ENCODE measurements around the gene PIGW.

- no peak for TF ChIP-seq CTCF (IDR thresholded peaks at IDR 0.05)
- TF ChIP-seq ZBTB21 (CRISPR knock-in tag; IDR thresholded peaks at IDR 0.05; ENCODE audit: borderline replicate concordance) = no peak
- no peak for TF ChIP-seq NR1H2 (CRISPR knock-in tag; IDR thresholded peaks at IDR 0.05)
- TF ChIP-seq KAT7 (CRISPR knock-in tag; IDR thresholded peaks at IDR 0.05; ENCODE audit: borderline replicate concordance) = no peak
- TF ChIP-seq ARID4B (CRISPR knock-in tag; IDR thresholded peaks at IDR 0.05; ENCODE audit: borderline replicate concordance) = no peak
- no peak for TF ChIP-seq TEAD4 (CRISPR knock-in tag; IDR thresholded peaks at IDR 0.05)
- TF ChIP-seq CREB1 (CRISPR knock-in tag; IDR thresholded peaks at IDR 0.05) = no peak
- TF ChIP-seq, protein P1, sequence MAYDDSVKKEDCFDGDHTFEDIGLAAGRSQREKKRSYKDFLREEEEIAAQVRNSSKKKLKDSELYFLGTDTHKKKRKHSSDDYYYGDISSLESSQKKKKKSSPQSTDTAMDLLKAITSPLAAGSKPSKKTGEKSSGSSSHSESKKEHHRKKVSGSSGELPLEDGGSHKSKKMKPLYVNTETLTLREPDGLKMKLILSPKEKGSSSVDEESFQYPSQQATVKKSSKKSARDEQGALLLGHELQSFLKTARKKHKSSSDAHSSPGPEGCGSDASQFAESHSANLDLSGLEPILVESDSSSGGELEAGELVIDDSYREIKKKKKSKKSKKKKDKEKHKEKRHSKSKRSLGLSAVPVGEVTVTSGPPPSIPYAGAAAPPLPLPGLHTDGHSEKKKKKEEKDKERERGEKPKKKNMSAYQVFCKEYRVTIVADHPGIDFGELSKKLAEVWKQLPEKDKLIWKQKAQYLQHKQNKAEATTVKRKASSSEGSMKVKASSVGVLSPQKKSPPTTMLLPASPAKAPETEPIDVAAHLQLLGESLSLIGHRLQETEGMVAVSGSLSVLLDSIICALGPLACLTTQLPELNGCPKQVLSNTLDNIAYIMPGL (CRISPR knock-in tag; IDR thresholded peaks at IDR 0.05) = no peak
These were observed 39.7 kb upstream of the PIGW start for GRCh38 chr17:36495076-36495578.

Measured in WTC11 (cell line).